ENCODE data around the gene ZC3H7A. TPM values are rescaled to one million over a fixed set of nuclear protein-coding genes. Genes with fewer than 3 reads are reported as not detected.

ZC3H7A gene
- total RNA-seq, 2 experiments from 2014 or later = 32.1 to 68.6 TPM

- H3K27ac ChIP-seq (ENCODE audit: low read depth, low read length, poor library complexity, severe bottlenecking) = no peak overlapping the region
- POLR2A ChIA-PET = interaction anchor here (1.2 to 1.7 kb wide), 2 partner anchors 9 to 16 kb away, joined by 3 read pairs; no protein-coding TSS in a partner anchor
- TF ChIP-seq CTCF (conservative IDR thresholded peaks at IDR 0.05; ENCODE audit: low read length) = no peak
- peaks cover 90% of the 10 kb centered on the region for H3K79me2 ChIP-seq (ENCODE audit: insufficient read depth, low read depth, low read length)
- no peaks in the 10 kb centered on the region for H3K9me3 ChIP-seq (ENCODE audit: low read length)
- no peaks in the 10 kb centered on the region for H3K9me2 ChIP-seq (ENCODE audit: insufficient read depth, low read length)
- no peak overlapping the region for H3K4me3 ChIP-seq (ENCODE audit: low read depth, low read length, poor library complexity, severe bottlenecking)
- peak overlapping the region; percentile 97 for H3K4me2 ChIP-seq (ENCODE audit: low read length)
- H3K36me3 ChIP-seq (ENCODE audit: insufficient read depth, low read length) = peaks cover 44% of the 10 kb centered on the region
- no peak for DNase-seq (ENCODE audit: low spot score)
- no peak overlapping the region for H2AFZ ChIP-seq (ENCODE audit: low read length)
- H4K20me1 ChIP-seq (ENCODE audit: insufficient read depth, low read length) = peaks cover 34% of the 10 kb centered on the region
- CTCF ChIA-PET (ENCODE audit: unreplicated experiment) = no interaction called here
- intact Hi-C loops (cut with micrococcal nuclease; ENCODE audit: unreplicated experiment) = no loop called here
- BruUV-seq (replicated peaks) = no TSS peak
- peaks cover 56% of the 10 kb centered on the region for H3K4me1 ChIP-seq (ENCODE audit: insufficient read depth, low read length, poor library complexity, severe bottlenecking)
Observed at GRCh38 chr16:11793840-11794239, 3.2 kb downstream of the ZC3H7A start.

DNA sequence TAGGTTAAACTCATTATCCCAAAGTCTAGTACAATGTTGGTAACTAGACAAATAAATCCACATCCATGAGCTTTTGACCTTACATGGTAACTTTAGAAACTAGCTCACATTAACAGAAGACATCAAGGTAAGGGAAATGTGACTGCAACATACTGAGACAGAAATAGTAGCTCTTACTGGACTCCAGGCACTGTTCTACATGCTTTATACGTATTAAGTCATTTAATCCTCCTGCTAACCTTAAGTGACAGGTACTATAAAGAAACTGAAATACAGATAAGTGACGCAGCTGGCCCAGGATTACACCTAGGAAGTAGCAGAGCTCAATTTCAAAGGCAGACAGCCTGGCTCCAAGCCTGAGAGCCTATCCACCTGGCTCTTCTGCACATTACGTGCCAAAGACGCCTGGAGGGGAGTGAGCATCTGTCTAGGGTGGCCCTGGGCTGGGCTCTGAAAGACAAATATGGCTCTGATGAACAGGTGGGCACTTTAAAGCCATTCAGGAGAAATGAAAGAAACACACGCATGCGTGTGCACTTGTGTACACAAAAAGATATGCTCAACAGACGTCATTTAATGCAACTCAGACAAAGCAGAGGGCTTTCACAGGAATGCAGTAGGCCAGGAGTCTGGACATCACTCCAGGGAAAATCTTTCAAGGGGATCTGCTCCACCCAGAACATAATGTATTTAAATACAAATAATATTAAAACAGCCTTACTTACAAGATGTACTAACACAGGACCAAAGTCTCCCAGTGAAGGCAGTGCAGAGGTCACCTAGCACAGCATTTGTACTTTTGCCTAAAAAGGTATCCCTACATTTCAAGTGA, 4.4 kb downstream of the ZC3H7A start:
- intact Hi-C loops (cut with micrococcal nuclease; ENCODE audit: unreplicated experiment) = no loop called here
- Histone ChIP-seq H3K9me3 (ENCODE audit: low read length) (no peaks in the 10 kb centered on the region), H3K4me2 (ENCODE audit: low read length) (peak overlapping the region; percentile 25; the same call in 1 of the 2 replicates), H4K20me1 (ENCODE audit: insufficient read depth, low read length) (peaks cover 34% of the 10 kb centered on the region), H3K4me3 (ENCODE audit: low read depth, low read length, poor library complexity, severe bottlenecking) (no peak overlapping the region), H3K36me3 (ENCODE audit: insufficient read depth, low read length) (peaks cover 44% of the 10 kb centered on the region), H2AFZ (ENCODE audit: low read length) (no peak overlapping the region), H3K4me1 (ENCODE audit: insufficient read depth, low read length, poor library complexity, severe bottlenecking) (peaks cover 54% of the 10 kb centered on the region), H3K27ac (ENCODE audit: low read depth, low read length, poor library complexity, severe bottlenecking) (no peak overlapping the region), H3K9me2 (ENCODE audit: insufficient read depth, low read length) (no peaks in the 10 kb centered on the region), H3K79me2 (ENCODE audit: insufficient read depth, low read depth, low read length) (peaks cover 90% of the 10 kb centered on the region)
- ChIA-PET POLR2A (interaction anchor here (0.6 to 1.7 kb wide), 10 partner anchors 10 to 379 kb away, joined by 3 to 5 read pairs (median 3); partner anchors contain the start of gene TXNDC11), CTCF (ENCODE audit: unreplicated experiment) (interaction anchor here (0.6 to 1.3 kb wide), 3 partner anchors 16 to 491 kb away, joined by 3 read pairs; no protein-coding TSS in a partner anchor)
- DNase-seq (ENCODE audit: low spot score) = no peak
- TF ChIP-seq EZH2phosphoT487 (IDR thresholded peaks at IDR 0.05; ENCODE audit: borderline replicate concordance, low read depth, low read length) = no peak
- TF ChIP-seq CTCF (conservative IDR thresholded peaks at IDR 0.05; ENCODE audit: low read length) = no peak
- BruUV-seq (replicated peaks) = no TSS peak
